CD4-positive, alpha-beta T cell treated with Interleukin-6 for 4 hours (primary cell): ENCODE measurements around the gene SARDH.
"Not testable (repeated sequence)": the region's sequence is repeated elsewhere in the genome, so short reads cannot be mapped to it uniquely, and the experiment has no call there.

ENCODE experiments used
- DNase-seq: peaks from one replicate; pipeline ENCODE4 v3.0.0-alpha.2; 2020; ENCODE audit warnings: mixed read lengths

Gene SARDH

GRCh38 chr9:133642708-133643361 is 95.3 kb downstream of the SARDH start:
- no peak for DNase-seq

- DNase-seq, result no peak
These were observed 96.1 kb downstream of the SARDH start for GRCh38 chr9:133641861-133642595.

GRCh38 chr9:133641396-133641655 is 96.8 kb downstream of the SARDH start:
- no peak for DNase-seq

GRCh38 chr9:133640580-133641395 is 97.4 kb downstream of the SARDH start:
- DNase-seq, result no peak

- no peak for DNase-seq
These were observed 98.0 kb downstream of the SARDH start for GRCh38 chr9:133640160-133640559.

- no peak for DNase-seq
These were observed 98.5 kb downstream of the SARDH start for GRCh38 chr9:133639613-133640012.

- no peak for DNase-seq
These were observed 99.4 kb downstream of the SARDH start for GRCh38 chr9:133638711-133639110.

GRCh38 chr9:133638076-133638475 is 100.1 kb downstream of the SARDH start:
- DNase-seq, result no peak

GRCh38 chr9:133637451-133638055 is 100.6 kb downstream of the SARDH start:
- no peak for DNase-seq

GRCh38 chr9:133636902-133637301 is 101.2 kb downstream of the SARDH start:
- DNase-seq, result no peak

- no peak for DNase-seq
These were observed 102.3 kb downstream of the SARDH start, which contains the start of gene DBH for GRCh38 chr9:133635533-133636531. DBH (plus strand) TSS chr9:133636363; CDS start chr9:133636372, 9 bp downstream.

GRCh38 chr9:133635098-133635497 is 103.1 kb downstream of the SARDH start:
- no peak for DNase-seq

GRCh38 chr9:133634081-133634691 is 104.0 kb downstream of the SARDH start:
- DNase-seq, result no peak

- DNase-seq, result no peak
These were observed 104.5 kb downstream of the SARDH start for GRCh38 chr9:133633681-133634080.

GRCh38 chr9:133632806-133633680 is 105.1 kb downstream of the SARDH start:
- DNase-seq, result no peak

GRCh38 chr9:133631111-133631510 is 107.0 kb downstream of the SARDH start:
- no peak for DNase-seq

- no peak for DNase-seq
These were observed 108.7 kb downstream of the SARDH start for GRCh38 chr9:133629221-133630110.

- no peak for DNase-seq
These were observed 109.4 kb downstream of the SARDH start for GRCh38 chr9:133628766-133629165.

GRCh38 chr9:133627341-133627740 is 110.8 kb downstream of the SARDH start:
- no peak for DNase-seq

- not testable (repeated sequence) for DNase-seq
These were observed 112.1 kb downstream of the SARDH start for GRCh38 chr9:133626008-133626407.
